NAMALWA (cell line): ENCODE measurements around the gene CCDC160.
A peak's percentile ranks its signal among the peaks of the same experiment; 100 is the strongest.
"Not testable (repeated sequence)": the region's sequence is repeated elsewhere in the genome, so short reads cannot be mapped to it uniquely, and the experiment has no call there.

Experiments
- DNase-seq: peaks from one replicate; pipeline ENCODE4 v3.0.0-alpha.2; 2015; ENCODE audit warnings: low spot score

The CCDC160 gene

DNA sequence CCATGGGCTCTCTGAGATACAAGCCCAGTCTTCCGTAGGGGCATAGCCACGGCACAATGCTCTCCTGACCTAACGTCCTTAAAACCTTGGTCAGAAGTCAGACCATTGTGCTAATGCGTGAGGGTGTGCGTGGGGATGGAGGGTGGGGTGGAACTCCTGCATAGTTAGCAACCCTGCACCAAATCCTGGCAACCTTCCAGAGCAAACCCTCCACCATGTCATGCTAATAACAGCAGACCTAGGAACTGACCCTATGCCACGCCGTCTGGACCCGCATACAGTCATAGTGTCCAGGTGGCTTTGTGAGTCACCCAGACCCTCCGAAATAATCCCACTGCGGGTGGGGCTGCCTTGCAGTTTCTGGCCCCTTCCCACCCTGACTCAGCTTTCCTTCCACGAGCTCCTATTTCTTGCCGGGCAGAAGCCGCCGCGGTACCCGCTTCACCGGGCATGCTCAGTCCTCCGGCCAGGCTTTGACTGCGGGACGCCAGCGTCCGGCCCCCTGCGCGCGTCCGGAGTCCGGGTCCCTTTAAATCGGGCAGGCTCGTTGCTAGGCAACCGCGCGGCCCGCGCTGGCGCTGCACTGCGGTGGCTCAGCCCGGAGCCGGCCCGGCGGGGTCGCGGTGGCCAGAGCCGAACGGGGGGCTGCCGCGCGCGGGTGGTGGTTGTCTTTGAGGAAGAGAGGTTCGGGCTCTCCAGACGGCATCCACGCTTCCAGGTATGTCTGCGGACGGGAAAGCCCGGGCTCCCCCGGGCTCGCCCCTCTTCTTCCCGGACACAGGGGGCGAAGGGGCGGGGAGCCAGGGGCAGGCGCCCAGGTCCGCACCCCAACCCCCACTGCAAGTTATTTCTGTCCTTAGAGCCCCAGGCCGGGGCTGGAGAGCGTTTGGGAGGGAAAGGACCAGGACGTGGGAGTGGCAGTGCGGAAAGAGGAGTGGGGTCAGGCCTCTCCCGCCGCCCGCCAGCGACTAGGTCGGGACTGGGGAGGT is at the start of gene CCDC160:
CCDC160 (plus strand) TSS at position 557 of the 989 bp plus-strand sequence. CDS start 7,619 bp downstream, outside the sequence.
- DNase-seq, result no peak

DNA sequence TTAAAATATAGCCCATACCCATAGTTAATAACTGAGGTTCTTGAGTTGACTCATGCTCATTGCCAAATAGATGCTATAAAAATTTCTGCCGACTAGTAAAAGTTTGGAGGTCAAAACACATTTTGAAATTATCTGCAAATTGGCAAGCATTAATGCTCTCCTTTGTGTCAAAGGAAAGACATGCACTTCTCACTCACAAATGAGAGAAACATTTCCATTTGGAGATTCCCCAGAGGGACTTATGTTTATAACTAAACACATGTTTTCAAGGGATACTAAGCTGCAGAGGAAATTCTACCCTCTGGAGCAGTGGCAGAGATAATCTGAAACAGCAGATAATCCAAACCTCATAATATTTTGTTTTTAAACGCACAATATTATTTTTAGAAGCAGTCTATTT is 45.7 kb upstream of the CCDC160 start:
- DNase-seq, result no peak

DNA sequence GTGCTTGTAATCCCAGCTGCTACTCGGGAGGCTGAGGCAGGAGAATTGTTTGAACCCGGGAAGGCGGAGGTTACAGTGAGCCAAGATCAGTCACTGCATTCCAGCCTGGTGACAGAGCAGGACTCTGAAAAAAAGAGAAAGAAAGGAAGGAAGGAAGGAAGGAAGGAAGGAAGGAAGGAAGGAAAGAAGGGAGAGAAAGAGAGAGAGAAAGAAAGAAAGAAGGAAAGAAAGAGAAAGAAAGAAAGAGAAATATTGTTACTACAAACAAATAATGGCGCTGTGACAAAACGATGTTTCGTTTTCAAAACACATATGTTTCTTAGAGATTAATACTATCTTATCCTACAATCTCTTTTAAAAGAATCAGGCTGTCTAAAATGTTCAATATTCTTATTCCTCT is 42.1 kb upstream of the CCDC160 start:
- no peak for DNase-seq

DNA sequence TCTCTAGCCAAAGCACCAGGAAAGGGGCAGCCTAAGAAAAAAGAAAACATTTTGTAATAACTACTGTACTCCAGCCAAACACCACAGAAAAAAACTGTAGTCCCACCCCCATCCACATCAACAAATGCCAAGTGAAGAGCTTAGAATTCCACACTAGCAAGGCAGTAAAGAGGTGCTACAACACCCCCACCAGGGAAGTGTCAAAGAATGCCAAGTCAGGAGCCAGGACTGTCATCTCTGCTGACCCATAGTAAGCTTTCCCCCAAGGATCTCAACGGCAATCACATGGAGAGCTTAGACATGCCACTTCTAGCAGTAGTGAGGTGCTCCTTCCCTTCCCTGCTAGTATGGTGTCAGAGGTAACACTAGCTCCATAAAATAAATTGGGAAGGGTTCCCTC is 34.4 kb upstream of the CCDC160 start:
- no peak for DNase-seq

DNA sequence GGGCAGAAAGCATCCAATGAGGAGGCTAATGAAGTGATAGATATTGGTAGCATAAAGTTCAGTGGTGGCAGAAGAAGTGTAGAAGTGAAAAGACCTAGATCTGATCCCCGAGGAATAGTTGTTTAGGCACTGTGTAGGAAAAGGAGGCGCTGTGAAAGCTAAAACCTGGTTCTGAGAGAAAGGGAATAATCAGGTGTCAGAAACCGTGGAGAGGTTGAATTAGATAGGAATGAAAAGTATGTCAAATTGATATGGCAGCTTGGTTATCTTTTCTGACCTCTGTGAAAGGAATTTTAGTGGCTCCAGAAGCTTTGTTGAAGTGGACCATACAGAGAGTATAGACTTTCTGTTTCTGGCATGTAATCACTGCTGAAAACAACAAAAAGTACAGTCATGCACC is 30.8 kb upstream of the CCDC160 start:
- no peak for DNase-seq

GRCh38 chrX:134210465-134210864 is 26.5 kb upstream of the CCDC160 start:
- no peak for DNase-seq

- no peak for DNase-seq
Observed at GRCh38 chrX:134235236-134235635, 1.7 kb upstream of the CCDC160 start.

DNA sequence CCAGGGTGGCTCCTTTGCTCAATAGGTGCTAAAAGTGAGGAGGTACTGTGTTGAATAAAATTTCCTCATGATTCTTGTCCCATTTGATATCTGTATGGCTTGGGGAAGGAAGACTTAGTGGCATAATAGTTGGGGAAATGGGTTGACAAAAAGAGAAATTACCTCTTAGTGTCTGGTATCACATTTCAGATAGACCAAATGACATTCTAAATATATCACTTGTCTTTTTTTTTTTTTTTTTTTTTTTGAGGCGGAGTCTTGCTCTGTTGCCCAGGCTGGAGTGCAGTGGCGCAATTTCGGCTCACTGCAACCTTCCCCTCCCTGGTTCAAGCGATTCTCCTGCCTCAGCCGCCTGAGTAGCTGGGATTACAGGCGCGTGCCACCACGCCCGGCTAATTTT is 1.2 kb downstream of the CCDC160 start:
- not testable (repeated sequence) for DNase-seq

GRCh38 chrX:134239016-134239415 is 2.0 kb downstream of the CCDC160 start:
- no peak for DNase-seq

DNA sequence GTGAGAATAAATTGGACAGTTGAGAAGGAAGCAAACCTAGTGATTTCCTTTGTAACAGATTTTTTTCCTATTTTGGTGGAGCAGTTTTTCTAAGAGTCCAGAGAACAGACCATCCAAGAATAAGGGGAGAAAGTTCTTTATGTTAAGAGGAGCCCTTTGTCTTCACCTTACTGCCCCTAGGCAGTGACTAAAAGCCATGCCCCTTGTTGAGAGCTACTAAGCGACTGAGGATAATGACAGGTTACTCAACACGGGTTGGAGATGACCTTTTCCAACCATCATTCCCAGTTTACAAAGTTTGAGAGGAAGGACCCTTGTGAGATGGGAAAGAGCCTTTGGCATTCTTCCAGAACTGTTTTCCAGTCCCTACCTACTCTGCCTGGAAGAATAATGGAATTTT is 3.2 kb downstream of the CCDC160 start:
- no peak for DNase-seq

DNA sequence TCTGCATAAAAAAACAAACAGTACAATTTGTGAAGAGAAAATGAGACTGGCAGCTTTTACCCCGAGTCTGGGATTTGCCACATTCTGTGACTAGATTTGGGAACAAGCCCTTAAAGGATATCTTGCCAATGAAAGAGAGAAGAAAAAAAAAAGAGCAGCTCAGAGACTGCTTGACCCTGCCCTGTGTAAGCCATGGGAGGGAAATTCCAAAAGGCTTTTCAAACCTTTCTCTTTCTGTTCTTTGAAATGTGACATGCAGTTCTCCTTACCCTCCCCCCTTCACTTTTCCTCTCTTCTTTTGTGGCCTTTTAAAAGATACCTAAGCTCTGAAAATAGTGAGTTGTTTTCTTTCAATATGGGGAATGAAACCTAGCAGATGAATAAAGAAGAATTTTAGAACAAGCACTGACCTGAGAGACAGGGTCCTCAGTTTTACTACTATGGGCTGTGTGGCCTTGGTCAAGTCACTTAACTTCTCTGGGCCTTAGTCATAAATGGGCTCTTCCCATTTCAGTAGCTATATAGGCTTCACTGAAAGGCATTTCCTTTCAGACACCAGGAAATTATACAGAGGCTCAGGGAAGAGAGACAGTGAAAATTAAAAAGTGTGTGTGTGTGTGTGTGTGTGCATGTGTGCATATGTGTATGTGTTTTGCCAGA is 5.1 kb downstream of the CCDC160 start:
- DNase-seq, result no peak

DNA sequence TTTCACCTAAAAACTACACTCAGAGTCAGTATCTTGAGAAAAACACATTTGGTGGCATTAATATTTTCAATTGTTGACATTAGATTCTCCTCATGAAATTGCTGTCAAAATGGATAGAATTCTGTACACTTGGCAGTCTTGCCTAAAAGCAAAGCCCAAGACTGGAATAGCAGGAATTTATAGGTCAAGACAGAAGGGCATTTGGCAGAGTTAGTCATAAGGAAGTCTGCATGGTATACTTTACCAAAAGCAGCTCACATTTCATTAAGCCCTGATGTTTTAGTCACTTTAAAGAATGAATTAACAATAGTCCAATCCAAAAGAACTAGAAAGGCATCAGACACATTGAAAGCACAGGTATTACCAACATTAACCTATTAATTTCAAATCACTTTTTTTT is 7.1 kb downstream of the CCDC160 start:
- DNase-seq, result no peak

DNA sequence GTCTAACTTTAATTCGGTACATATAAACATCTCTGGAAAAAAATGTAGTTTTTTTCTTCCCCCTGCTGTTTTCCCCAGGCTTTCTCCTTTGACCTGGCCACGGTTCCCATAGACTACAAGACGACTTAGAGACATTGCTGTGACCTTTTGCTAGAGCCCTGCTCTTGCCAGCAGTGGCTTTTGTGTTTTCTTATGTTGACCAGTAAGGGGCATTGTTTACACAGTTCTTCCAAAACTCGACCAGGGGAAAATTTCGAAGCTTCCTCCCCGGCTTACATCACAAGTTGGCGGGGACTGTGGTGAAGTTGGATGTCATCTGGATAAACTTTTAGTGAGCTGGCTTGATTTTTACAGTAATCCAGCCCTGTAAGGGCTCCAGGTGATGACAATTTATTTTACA is 9.3 kb downstream of the CCDC160 start:
- DNase-seq, result peak; percentile 17

- no peak for DNase-seq
Observed at GRCh38 chrX:134247492-134247891, 10.5 kb downstream of the CCDC160 start.

DNA sequence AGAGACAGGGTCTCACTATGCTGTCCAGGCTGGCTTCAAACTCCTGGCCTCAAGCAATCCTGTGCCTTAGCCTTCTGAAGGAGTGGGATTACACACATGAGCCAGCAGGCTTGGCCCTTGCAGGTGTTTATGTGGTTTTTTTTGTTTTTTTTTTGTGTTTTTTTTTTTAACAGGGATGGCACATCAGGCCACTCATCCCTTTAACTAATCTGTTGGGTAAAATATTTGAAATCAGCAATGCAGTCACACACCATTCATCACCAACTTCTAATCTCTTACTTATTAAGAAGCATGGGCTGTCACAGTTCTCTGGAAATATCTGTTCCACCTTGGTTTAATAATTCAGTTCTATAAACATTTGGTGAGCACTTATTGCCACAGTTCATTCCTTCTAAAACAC is 12.3 kb downstream of the CCDC160 start:
- DNase-seq, result no peak

- DNase-seq, result no peak
Observed at GRCh38 chrX:134251241-134251640, 14.3 kb downstream of the CCDC160 start.

DNA sequence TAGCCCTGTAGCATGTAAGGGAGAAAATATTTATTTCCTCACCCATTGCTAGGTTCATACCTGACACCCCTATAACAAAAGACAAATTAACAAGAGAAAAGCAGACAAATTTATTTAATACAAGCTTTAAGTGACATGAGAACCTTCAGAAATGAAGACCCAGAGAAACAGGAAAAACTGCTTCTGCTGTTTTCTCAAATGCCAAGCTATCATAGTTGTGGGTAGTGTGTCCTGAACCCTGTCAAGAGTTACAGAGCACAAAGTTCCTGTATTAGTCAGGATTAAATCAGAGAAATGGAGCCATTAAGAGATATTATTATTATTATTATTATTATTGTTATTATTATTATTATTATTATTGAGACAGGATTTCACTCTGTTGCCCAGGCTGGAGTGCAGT is 17.5 kb downstream of the CCDC160 start:
- no peak for DNase-seq

GRCh38 chrX:134255555-134255954 is 18.6 kb downstream of the CCDC160 start:
- DNase-seq, result no peak

DNA sequence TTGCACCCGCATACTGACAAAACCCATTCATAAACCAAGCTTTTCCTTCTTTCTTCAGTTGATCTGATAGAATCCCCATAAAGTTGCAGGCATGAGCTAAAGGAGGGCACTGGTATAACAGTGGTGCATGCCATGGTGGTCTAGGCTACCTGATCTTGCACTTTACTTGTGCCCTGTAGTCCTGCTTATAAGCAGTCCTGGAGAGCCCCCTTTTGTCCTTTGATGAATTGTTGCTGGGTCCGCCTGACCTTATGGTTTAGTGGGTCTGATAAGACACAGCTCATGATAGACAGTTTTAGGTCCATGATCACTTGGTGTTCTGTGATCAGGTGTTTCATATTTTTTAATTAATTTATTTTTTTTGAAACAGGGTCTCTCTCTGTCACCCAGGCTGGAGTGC is 19.7 kb downstream of the CCDC160 start:
- DNase-seq, result no peak

DNA sequence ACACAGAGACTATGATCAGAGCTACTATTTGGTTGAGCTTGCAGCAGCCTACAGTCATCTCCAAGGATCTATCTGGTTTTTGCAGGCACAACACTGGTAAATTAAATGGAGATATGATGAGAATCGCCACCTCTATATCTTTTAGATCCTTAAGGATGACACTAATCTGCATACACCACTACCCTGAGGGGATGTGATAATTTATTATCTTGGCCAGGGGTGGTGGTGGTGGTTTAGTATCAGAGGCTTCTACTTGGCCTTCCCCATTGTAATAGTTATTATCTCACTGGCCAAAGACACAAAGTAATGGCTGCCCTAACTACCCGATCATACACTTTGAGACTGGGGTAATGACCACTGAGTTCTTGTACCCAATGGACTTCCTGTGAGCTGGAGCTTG is 21.2 kb downstream of the CCDC160 start:
- DNase-seq, result no peak

DNA sequence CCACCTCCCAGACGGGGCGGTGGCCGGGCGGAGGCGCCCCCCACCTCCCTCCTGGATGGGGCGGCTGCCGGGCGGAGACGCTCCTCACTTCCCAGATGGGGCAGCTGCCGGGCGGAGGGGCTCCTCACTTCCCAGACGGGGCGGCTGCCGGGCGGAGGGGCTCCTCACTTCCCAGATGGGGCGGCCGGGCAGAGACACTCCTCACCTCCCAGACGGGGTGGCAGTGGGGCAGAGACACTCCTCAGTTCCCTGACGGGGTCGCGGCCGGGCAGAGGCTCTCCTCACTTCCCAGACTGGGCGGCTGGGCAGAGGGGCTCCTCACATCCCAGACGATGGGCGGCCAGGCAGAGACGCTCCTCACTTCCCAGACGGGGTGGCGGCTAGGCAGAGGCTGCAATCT is 49.0 kb downstream of the CCDC160 start:
- not testable (repeated sequence) for DNase-seq

- DNase-seq, result no peak
Observed at GRCh38 chrX:134287346-134287745, 50.4 kb downstream of the CCDC160 start.

- peak; percentile 9 for DNase-seq
Observed at GRCh38 chrX:134294548-134294947, 57.6 kb downstream of the CCDC160 start.
